ENCODE results near the gene PKN2. TPM values are rescaled to one million over a fixed set of nuclear protein-coding genes. Genes with fewer than 3 reads are reported as not detected.

PKN2 gene
- total and polyA plus RNA-seq, 9 of the 15 experiments (the other 6 are each of a cell fraction or from before 2014, with no cell fraction given), result 4.5 to 25.3 (median 19.2) TPM

- TF ChIP-seq ARID4B (CRISPR knock-in tag; IDR thresholded peaks at IDR 0.05), result peak; percentile 56; the same call in 1 of the 2 replicates
- peak; percentile 25; the same call in 1 of the 2 replicates for TF ChIP-seq MYC (IDR thresholded peaks at IDR 0.05; ENCODE audit: low read depth, low read length)
- no peak for TF ChIP-seq MYC (CRISPR knock-in tag; IDR thresholded peaks at IDR 0.05; ENCODE audit: borderline replicate concordance, low read depth)
- peak; percentile 38 for TF ChIP-seq TBP (optimal IDR thresholded peaks at IDR 0.05; ENCODE audit: low read depth, low read length)
- TF ChIP-seq ZBTB40 (IDR thresholded peaks at IDR 0.05), result peak; percentile 77
- no peak for TF ChIP-seq ZBTB40 (CRISPR knock-in tag; IDR thresholded peaks at IDR 0.05)
- TF ChIP-seq ZNF695 (CRISPR knock-in tag; IDR thresholded peaks at IDR 0.05), result no peak
- peak; percentile 91 for TF ChIP-seq VEZF1 (CRISPR knock-in tag; IDR thresholded peaks at IDR 0.05)
These were observed 597 bp downstream of the PKN2 start (continued) for GRCh38 chr1:88684482-88685258.

All from K562 (cell line).